HepG2 (cell line): ENCODE measurements around the gene ARL8B. TPM values are rescaled to one million over a fixed set of nuclear protein-coding genes. Genes with fewer than 3 reads are reported as not detected.

Source experiments
- ATAC-seq: fragments of 200-7000 bp; cut with Tn5 transposase; 3 replicates; pipeline ENCODE4 v1.9.1; 2020; ENCODE audit warnings: mild to moderate bottlenecking, moderate library complexity
- BruUV-seq: library from RNA; stranded (reverse); fragments of 400-500 nt; replicated peaks from 2 replicates; lab custom pipeline; 2021; lab: Mats Ljungman, UMichigan
- CTCF ChIA-PET: fragments of 300-600 bp; formaldehyde crosslinking; extraction: SDS; loops from one replicate; lab custom pipeline; 2021; ENCODE audit warnings: low total read pairs, inconsistent platforms, low intra/inter-chr PET ratio; lab: Yijun Ruan, JAX
- POLR2A ChIA-PET: fragments of 350-600 bp; sonication (Branson Sonifier 250); formaldehyde crosslinking; loops from one replicate; lab custom pipeline; 2020; ENCODE audit warnings: antibody characterized with exemption, inconsistent platforms; lab: Yijun Ruan, JAX
- DNase-seq: peaks from one replicate; pipeline ENCODE4 v3.0.0-alpha.2; 2015; ENCODE audit warnings: low spot score
- FAIRE-seq: peaks from 3 replicates; lab custom pipeline; 2011; peaks lifted over from hg19 to GRCh38; lab: Jason Lieb, UNC
- H2AFZ ChIP-seq: one replicate; pipeline ENCODE4 v1.6.1; 2011; ENCODE audit warnings: low read length, inconsistent platforms
- H3K27ac ChIP-seq: fragments of 300-600 bp; 3 replicates; pipeline ENCODE4 v1.8.0; 2011; ENCODE audit warnings: mixed run types, mild to moderate bottlenecking, mixed read lengths, low read length, inconsistent platforms; ENCODE audit not compliant: insufficient read depth; ENCODE audit errors: extremely low read length
- H3K27me3 ChIP-seq, 2 experiments: fragments of 200-600 bp in 1 of 2; 2 replicates in 1 of 2; 3 replicates in 1 of 2; pipeline versions ENCODE4 v1.6.0 to v1.8.0; 2011; ENCODE audit warnings: low read length in 2 of 2, mild to moderate bottlenecking in 2 of 2, moderate library complexity in 2 of 2, inconsistent platforms in 1 of 2; ENCODE audit not compliant: insufficient read depth in 2 of 2, control insufficient read depth in 1 of 2
- H3K36me3 ChIP-seq, 2 experiments: fragments of 200-600 bp in 1 of 2; replicated peaks in 1 of 2; 2 replicates in 1 of 2; 3 replicates in 1 of 2; pipeline versions ENCODE4 v1.5.1 to v1.8.0; 2011; ENCODE audit warnings: low read length in 2 of 2, inconsistent platforms in 1 of 2; ENCODE audit not compliant: insufficient read depth in 2 of 2, control insufficient read depth in 1 of 2
- H3K4me1 ChIP-seq: 2 replicates; pipeline ENCODE4 v1.5.1; 2012; ENCODE audit warnings: low read length, inconsistent platforms; ENCODE audit not compliant: insufficient read depth
- H3K4me2 ChIP-seq: 2 replicates; pipeline ENCODE4 v1.6.0; 2011; ENCODE audit warnings: low read depth, low read length, inconsistent platforms
- H3K4me3 ChIP-seq, 3 experiments: fragments of 200-600 bp in 1 of 3; sonication (generic), shearing (Covaris generic) in 1 of 3; replicated peaks in 1 of 3; 2 replicates each; pipeline ENCODE4 v1.5.1; 2011 to 2016; ENCODE audit warnings: low read length in 3 of 3, inconsistent platforms in 2 of 3, low read depth in 2 of 3, mild to moderate bottlenecking in 2 of 3, control low read depth in 1 of 3, mixed read lengths in 1 of 3; ENCODE audit not compliant: insufficient read depth in 1 of 3
- H3K79me2 ChIP-seq: one replicate; pipeline ENCODE4 v1.6.1; 2011; ENCODE audit warnings: low read length, inconsistent platforms; ENCODE audit not compliant: insufficient read depth
- H3K9ac ChIP-seq: 2 replicates; pipeline ENCODE4 v1.6.0; 2011; ENCODE audit warnings: mild to moderate bottlenecking, low read depth, low read length, inconsistent platforms; ENCODE audit not compliant: insufficient read depth
- H3K9me3 ChIP-seq: 2 replicates; pipeline ENCODE4 v1.5.1; 2012; ENCODE audit warnings: mild to moderate bottlenecking, low read length
- H4K20me1 ChIP-seq: 2 replicates; pipeline ENCODE4 v1.6.0; 2011; ENCODE audit warnings: inconsistent platforms, mild to moderate bottlenecking, low read length, moderate library complexity; ENCODE audit not compliant: insufficient read depth
- ATF2 ChIP-seq: sonication (generic); formaldehyde crosslinking; IDR thresholded peaks from 2 replicates; pipeline ENCODE4 v1.4.0; 2020; ENCODE audit warnings: missing genetic modification reagents
- ATRX ChIP-seq: sonication (generic); formaldehyde crosslinking; IDR thresholded peaks from 2 replicates; pipeline ENCODE4 v1.4.0; 2020; ENCODE audit warnings: missing genetic modification reagents, borderline replicate concordance
- FOXA1 ChIP-seq, 2 experiments: fragments of 450-650 bp in 1 of 2; sonication (generic) in 1 of 2; formaldehyde crosslinking in 1 of 2; IDR thresholded peaks; 2 replicates each; pipeline versions ENCODE4 v1.4.0 to v1.6.1; 2016 to 2020; ENCODE audit warnings: missing genetic modification reagents in 1 of 2
- KIAA2018 ChIP-seq: sonication (generic); formaldehyde crosslinking; IDR thresholded peaks from 2 replicates; pipeline ENCODE4 v1.5.0; 2020; ENCODE audit warnings: mild to moderate bottlenecking, missing genetic modification reagents, borderline replicate concordance
- POLR2AphosphoS5 ChIP-seq: IDR thresholded peaks from 2 replicates; pipeline ENCODE4 v1.6.1; 2012; ENCODE audit warnings: low read depth, low read length
- ZNF407 ChIP-seq: sonication (generic); formaldehyde crosslinking; IDR thresholded peaks from one replicate; pipeline ENCODE4 v1.5.1; 2020; ENCODE audit warnings: mild to moderate bottlenecking, missing genetic modification reagents; ENCODE audit errors: not compliant biosample characterization
- WGBS: methylation state at CpG from one replicate; pipeline ENCODE4 v1.1.6; 2017; ENCODE audit warnings: low lambda C conversion rate; 5-methylcytosine and 5-hydroxymethylcytosine counted together
- in situ Hi-C: cut with HindIII; loops from 2 replicates; pipeline ENCODE4 v1.10.0; 2017; ENCODE audit warnings: low pct_unique_long_range_greater_than_20kb; ENCODE audit not compliant: extremely low pct_ligation_motif_present
- intact Hi-C: fragments of 100-400 bp; cut with micrococcal nuclease; formaldehyde crosslinking; loops from one replicate; pipeline ENCODE4 v1.10.0; 2022; ENCODE audit not compliant: unreplicated experiment
- polyA plus RNA-seq, 8 experiments: library from polyadenylated mRNA; depleted of rRNA in 3 of 8; stranded (reverse) in 7 of 8; unstranded in 1 of 8; fragments of >200 nt; fragmentation: Illumina TruSeq in 4 of 8; extraction: Trizol in 4 of 8; gene quantifications; 2 replicates each; pipeline versions ENCODE4 v1.2.1 to v1.2.3, GENCODE V29; 2011 to 2016; ENCODE audit warnings: low read depth in 4 of 8, missing spikeins in 1 of 8, mixed read lengths in 1 of 8; ENCODE audit not compliant: insufficient read depth in 1 of 8
- total RNA-seq, 5 experiments: library from RNA; depleted of rRNA; stranded (reverse); fragments of >200 nt; fragmentation: Illumina TruSeq; extraction: Trizol; gene quantifications; 2 replicates each; pipeline ENCODE4 v1.2.3, GENCODE V29; 2016; ENCODE audit warnings: low read depth in 1 of 5

Gene ARL8B
- total and polyA plus RNA-seq, 2 of the 13 experiments (the other 11 are each of a cell fraction or from before 2014, with no cell fraction given) = 23.5 to 30.4 TPM

GRCh38 chr3:5145120-5145519, 23.0 kb downstream of the ARL8B start:
- Histone ChIP-seq H4K20me1 (peaks cover 5% of the 10 kb centered on the region), H3K27ac (no peak overlapping the region), H3K4me1 (no peaks in the 10 kb centered on the region), H3K79me2 (peaks cover 94% of the 10 kb centered on the region), H3K4me2 (no peak overlapping the region), H3K4me3 (no peak overlapping the region), H3K9ac (no peak overlapping the region), H3K9me3 (no peaks in the 10 kb centered on the region), H3K36me3 (peaks cover 0 to 8% of the 10 kb centered on the region in 2 experiments; a peak in 3 of 5 replicates), H2AFZ (no peak overlapping the region), H3K27me3 (no peaks in the 10 kb centered on the region)
- DNase-seq (no peak), FAIRE-seq (no peak), ATAC-seq (no peak)
- POLR2A ChIA-PET = no interaction called here
- CTCF ChIA-PET = no interaction called here
- in situ Hi-C loops = no loop called here
- no TSS peak for BruUV-seq
- intact Hi-C loops = no loop called here
- 94% methylated on average over 5 of the region's 5 CpGs for WGBS
- TF ChIP-seq POLR2AphosphoS5 = no peak
- no peak for TF ChIP-seq ZNF407 (CRISPR knock-in tag)
- TF ChIP-seq KIAA2018 (CRISPR knock-in tag) = no peak
- TF ChIP-seq ATF2 (CRISPR knock-in tag) = no peak
- TF ChIP-seq FOXA1 (IDR thresholded peaks at IDR 0.05) = no peak
- no peak for TF ChIP-seq FOXA1 (CRISPR knock-in tag; IDR thresholded peaks at IDR 0.05)
- TF ChIP-seq ATRX = no peak
